GM18520 (cell line): ENCODE data around the gene PRR16.
A peak's percentile ranks its signal among the peaks of the same experiment; 100 is the strongest.
"Not testable (repeated sequence)": the region's sequence is repeated elsewhere in the genome, so short reads cannot be mapped to it uniquely, and the experiment has no call there.

Experiments used
- ATAC-seq: cut with Tn5 transposase; IDR thresholded peaks from one replicate; pipeline ENCODE4 v1.9.1; 2021; ENCODE audit not compliant: unreplicated experiment

The PRR16 gene

DNA sequence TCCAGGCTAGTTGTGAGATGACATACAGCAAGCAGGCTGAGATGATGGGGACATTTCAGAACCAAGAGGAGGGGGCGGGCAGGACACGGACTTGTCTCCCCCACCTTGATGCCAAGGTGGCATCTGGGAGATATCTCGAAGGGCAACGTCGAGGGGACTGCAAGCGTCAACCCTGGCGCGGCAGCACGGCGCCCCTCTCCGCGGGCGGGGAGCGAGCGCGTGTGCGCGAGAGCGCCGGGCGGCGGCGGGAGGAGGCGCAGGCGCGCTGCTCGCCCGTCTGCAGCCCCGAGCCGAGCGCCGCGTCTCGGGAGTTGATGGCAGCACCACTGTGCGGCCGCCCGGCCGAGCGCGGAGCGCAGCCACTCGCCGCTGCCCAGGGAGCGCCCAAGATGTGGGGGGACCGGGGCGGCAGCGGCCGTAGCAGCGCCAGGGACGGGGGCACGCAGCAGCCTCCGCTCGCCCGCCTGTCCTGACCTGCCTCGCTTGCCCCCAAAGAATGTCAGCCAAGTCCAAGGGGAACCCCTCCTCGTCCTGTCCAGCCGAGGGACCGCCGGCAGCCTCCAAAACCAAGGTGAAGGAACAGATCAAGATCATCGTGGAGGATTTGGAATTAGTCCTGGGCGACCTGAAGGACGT lies at the start of gene PRR16:
Gene PRR16, plus strand, starts transcription at position 310 of the 636 bp plus-strand sequence.
- no peak for ATAC-seq

DNA sequence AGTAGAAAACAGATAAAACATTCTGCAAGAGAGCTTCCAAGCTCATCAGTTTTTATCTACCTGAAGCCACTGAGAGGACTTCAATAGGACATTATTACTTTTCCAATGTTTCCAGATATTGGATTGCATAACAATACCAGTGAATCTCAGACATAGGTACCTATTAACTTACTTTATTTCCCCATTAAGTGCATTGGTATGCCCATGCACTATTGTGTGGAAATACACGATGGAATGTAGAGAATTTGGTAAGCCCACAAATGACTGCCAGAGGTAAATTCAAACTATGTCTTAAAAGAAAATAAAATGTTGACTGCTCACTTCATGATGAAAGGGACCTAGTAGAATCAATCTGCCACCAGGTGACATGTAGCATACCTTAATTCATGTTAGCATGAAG lies 48.1 kb upstream of the PRR16 start:
- ATAC-seq, result no peak

DNA sequence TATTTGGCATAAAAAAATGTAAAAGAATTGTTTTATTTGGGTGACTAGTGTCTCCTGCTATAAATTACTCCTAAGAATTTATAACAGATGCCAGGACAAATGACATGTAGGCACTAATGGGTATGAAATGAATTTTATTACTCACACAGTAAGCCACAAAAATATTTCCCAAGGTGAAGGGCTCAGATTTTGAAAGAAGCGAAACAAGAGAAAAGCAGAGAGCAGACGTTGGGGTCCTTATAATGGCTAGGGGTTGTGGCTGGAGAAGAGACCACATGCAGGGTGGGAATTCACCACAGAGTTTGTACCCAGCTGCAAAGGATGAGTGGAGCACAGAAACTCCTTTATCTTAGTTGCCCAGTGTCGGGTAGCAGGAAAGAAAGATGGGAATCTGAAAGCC lies 45.0 kb upstream of the PRR16 start:
- ATAC-seq, result no peak

DNA sequence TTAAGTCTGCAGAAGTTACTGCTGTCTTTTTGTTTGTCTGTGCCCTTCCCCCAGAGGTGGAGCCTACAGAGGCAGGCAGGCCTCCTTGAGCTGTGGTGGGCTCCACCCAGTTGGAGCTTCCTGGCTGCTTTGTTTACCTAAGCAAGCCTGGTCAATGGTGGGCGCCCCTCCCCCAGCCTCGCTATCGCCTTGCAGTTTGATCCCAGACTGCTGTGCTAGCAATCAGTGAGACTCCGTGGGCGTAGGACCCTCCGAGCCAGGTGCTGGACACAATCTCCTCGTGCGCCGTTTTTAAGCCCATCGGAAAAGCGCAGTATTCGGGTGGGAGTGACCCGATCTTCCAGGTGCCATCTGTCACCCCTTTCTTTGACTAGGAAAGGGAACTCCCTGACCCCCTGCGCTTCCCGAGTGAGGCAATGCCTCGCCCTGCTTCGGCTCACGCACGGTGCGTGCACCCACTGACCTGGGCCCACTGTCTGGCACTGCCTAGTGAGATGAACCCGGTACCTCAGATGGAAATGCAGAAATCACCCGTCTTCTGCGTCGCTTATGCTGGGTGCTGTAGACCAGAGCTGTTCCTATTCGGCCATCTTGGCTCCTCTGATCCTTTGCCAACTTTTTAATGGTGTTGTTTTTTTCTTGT lies 37.3 kb upstream of the PRR16 start:
- not testable (repeated sequence) for ATAC-seq

DNA sequence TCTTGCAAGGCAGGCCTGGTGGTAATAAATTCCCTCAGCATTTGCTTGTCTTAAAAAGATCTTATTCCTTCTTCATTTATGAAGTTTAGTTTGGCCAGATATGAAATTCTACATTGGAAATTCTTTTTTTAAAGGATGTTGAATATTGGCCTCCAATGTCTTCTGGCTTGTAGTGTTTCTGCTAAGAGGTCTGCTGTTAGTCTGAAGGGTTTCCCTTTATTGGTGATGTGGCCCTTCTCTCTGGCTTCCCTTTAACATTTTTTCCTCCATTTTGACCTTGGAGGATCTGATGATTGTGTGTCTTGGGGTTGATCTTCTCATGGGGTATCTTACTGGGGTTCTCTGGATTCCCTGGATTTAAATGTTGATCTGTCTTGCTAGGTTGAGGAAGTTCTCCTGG lies 33.5 kb upstream of the PRR16 start:
- no peak for ATAC-seq

DNA sequence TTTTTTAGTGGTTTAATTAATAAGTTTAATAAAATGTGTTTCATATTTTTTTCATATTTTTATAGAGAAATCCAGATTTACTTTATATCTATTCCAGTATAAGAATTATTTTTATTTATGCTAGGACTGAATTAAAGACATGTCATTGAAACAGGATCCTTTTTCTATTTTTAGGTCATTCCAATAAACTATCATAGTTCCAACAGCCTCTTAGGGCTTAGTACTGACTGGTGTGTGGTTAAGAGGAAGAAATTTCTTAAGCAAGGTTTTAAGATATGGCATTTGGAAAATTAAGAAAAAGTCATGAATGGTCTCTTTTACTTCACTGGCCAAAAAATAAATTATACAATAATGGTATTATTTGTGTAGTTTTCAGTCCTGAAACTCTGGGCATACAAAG lies 31.2 kb upstream of the PRR16 start:
- ATAC-seq, result no peak

DNA sequence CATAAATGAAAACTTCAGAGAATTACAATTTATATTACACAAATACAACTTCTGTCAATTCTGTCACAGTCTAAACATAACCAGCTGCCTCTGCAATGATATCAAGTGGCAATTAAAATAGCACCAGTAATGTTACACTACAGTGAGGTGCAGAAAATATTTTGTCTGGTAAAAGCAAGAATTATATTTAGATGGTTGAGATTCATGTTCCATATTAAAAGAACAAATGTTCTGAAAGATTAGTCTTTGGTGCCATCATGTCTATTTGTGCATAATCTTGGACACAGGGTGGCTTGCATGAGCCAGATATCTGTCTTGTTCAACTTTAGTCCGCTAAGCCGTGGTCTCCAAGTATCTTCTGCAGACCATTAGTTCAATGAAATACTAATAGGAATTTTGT lies 29.0 kb upstream of the PRR16 start:
- no peak for ATAC-seq

DNA sequence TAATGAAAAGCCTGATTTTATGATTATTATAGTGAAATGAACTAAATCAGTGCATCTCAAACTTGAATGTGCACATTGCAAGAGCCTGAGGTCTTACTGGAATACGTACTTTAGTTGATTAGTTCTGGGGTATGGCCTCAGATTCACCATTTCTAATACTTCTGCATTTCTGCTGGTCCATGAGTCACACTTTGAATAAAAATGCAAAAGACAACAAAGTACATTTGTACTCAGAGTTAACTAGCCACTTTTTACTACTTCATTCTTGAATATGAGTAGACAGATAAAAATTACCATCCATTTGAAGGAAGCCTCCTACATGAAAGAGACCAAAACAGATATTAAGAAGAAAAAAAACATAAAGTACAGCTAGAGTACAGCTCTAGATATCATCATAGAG lies 27.1 kb upstream of the PRR16 start:
- ATAC-seq, result no peak

DNA sequence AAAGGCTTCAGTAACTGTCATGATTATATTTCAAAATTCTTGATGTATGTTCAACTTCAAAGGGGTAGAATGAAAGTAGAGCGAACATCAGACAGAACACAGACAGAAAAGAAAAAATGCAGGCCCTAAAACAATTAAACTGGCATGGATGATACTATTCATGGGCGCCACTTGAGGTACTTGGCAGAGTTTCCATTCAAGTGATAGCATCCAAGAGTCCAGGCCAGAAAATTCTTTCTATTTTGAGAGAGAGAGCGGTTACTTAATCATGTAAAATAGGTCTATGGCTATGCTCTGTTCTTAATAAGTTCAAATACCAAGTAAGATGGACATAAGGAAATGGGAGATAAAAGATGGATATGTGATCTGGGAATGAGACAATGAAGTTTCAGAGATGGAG lies 21.4 kb upstream of the PRR16 start:
- ATAC-seq, result no peak

DNA sequence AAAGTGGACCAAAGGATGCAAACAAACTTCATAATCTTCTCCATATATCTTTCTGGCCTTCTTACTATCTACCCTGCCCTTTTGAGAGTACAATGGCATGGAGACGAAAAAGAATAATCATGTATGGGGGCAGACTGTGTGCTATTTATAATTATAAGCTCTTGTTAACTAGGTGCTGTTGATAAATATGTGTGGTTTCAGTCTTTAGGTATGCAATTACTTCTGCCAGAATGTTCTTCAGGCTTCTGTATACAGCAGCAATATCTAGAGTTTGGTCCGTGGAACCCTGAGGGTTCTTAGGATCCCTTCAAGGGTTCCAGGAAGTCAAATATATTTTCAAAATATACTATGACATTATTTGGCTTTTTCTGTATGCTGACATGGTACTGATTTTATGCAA lies 20.5 kb upstream of the PRR16 start:
- no peak for ATAC-seq

DNA sequence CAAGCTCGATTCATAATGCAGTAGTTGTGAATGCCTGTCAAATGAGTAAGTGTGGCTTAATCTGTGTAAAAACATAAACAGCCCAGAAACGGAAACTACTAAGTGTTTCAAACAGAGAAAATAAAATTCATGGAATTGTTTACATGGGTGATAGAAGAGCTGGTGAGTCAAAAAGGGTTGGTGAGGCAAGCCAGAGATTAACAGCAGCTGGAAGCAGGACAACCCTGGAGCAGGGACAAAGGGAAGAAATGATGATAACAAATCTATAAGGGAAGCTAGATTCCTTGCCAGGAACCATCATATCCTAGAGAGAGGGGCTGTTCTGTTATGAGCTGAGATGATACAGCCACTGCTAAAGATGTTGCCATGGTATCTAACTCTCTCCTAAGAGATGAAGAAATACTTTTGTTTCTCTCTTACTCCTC lies 18.0 kb upstream of the PRR16 start:
- no peak for ATAC-seq

DNA sequence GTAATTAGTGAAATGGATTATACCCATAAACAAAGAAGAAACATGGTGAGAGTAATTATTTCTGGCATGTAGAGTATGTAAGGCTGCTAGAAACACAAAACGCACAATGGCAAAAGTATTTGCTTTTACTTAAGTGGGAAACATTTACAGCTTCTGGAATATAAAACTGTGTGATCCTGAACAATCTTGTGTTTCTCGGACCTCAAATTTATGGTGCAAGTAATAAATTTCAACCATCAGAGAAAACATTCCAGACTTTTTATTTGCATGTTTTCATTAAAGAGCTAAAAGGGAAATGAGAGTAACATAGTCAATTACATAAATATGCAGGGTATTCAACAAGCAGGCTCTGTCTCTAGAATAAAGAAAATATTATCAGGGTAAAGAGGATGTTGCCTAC lies 17.2 kb upstream of the PRR16 start:
- no peak for ATAC-seq

DNA sequence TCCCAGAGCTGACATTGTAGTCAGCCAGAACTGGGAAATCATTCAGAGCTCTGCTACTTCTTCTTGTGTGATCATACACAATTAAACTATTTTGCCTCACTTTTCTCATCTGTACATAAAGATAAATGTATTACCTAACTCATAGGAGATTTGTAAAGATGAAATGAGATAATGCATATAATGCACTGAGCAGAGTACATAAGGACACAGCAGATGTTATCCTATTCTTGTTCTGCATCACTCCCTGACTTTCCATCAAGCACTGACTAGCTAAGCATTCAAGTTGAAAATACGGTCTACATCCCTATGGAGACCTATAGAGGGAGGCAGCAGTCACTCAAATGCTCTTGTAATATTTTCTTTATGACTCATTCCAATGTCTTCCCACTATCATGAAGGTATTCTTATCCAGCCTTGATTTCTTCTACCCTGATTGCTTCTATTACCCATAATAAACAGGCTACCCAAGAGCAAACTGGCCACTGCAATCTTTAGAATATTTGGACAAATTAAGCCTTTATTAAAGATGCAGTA lies 16.3 kb upstream of the PRR16 start:
- ATAC-seq, result no peak

DNA sequence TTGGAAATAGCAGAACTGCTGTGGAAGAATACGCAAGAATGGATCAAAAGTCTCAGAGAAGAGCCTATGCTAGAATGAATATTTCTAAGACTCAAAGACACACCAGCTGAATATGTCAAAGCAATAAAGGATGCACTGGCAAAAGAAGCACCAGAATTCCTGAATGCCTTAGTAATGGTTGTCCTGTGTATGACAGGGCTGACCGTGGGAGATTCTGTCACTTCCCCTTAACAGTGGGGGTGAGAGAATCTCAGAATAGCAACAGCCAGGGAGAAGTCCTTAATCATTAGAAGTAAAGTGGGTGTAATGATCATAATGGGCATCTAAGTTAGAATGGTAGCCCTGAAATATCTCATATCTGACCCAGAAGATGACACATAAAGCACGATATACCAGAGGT lies 14.6 kb upstream of the PRR16 start:
- ATAC-seq, result no peak

DNA sequence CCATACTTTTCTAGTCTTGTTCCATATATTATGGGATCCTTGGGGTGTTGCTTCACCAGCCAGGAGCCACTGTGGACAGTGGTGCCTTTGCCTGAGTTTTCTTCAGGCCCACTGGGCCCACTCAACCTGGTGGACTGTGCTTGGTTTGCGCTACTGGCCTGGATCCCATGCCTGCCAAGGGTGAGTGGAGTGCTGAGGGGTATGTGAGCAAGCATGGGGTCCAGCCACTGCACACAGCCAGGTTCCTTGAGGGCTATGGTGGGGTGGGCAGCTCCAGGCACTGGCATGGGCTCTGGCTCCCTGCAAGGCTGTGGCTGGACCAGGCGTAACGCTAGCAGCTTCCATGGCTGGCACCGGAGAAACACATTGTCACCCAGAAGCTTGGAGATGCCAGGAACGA lies 13.2 kb upstream of the PRR16 start:
- no peak for ATAC-seq

DNA sequence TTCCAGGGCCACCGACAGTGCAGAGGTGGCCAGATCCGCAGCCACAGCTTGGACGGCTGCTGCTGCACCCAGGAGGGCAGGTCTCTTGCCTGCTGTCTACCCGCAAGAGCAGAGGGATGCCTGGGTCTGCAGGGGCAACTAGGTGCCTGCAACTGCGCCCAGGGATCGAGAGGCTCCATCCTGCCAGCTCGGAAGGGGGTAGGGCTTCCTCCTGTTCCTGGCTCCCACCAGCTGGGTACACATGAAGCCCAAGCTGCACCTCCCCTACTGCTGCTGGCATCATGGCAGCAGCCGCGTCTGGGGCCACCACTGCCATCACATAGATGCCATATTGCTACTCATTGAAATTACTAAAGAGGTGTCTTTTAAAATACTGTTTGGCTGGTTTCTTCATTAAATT lies 12.7 kb upstream of the PRR16 start:
- no peak for ATAC-seq

DNA sequence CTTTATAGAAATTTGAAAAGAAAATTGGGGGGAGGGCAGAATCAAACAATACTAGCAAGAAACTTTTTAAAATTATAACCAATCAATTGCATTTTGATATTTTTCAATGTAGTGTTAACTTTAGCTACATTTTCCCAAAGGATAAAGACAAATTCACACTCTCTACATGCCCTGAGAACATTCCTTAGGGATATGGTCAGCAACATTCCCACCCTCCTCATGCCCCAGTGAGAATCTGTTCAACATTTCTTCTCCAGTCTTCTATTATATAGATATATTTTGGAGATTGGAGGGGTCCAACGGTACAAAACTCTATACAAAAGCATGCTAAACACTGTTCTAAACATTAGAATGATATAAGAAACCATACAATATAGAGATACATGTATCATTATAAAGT lies 11.6 kb upstream of the PRR16 start:
- no peak for ATAC-seq

DNA sequence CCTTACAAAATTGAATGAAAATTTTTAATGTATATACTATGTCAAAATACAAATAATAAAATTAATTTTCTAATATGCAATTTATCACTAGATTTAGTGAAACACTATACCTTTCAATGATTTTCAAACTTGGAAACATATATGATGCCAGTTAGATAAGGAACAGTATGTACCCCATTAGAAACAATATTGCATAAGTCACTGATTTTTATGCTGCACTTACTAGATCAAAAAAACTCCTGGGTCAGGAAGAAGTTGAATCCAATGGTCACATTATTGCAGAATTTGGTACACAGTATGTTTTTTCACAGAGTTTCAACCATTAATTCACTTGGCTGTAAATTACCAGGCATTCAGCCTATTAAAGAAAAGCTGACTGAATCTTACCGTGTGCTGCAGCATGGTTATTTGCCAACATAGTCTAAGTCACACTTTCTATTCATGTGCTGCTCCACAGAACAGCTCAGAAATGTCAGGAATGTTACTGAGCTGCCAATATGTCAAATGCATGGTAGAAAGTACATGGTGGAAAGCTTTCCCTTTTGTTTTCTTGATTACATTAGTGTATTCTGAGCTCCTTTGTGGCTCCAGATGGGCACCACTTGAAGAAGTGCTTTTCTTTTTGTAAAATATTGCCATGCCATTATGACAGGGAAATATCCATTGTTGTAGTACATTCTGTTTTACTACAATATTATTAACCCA lies 9.9 kb upstream of the PRR16 start:
- no peak for ATAC-seq

DNA sequence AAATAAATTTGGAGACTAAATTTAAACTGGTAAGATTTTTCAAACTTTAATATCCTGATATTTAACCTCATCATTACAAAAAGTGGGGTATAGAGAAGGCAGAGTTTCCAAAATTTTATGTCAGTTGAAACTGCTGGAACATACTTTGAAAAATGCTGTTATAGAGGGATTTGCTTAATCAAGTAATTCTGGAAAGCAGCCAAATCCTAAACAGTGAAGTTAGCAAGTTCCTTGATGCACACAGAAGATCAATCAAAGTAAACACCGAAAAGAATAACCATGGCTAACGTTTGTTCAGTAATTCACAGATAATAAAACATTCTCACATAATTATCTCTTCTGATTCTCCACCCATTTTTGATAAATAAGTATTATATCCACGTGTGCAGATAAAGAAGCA lies 8.1 kb upstream of the PRR16 start:
- no peak for ATAC-seq

DNA sequence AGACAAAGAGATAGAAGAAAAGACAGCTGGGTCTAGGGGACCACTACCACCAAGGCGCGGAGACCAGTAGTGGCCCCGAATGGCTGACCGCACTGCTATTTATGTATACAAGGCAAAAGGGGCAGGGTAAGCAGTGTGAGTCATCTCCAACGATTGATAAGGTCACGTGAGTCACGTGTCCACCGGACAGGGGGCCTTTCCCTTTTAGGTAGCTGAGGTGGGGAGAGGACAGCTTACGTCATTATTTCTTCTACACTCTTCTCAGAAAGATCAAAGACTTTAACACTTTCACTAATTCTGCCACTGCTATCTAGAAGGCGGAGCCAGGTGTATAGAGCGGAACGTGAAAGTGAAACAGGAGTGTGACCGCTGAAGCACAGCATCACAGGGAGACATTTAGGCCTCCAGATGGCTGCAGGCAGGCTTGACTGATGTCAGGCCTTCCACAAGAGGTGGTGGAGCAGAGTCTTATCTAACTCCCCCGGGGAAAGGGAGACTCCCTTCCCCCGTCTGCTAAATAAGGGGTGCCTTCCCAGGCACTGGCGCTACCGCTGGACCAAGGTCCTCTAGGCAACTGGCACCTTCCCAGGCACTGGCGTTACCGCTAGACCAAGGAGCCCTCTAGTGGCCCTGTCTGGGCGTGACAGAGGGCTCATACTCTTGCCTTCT lies 6.1 kb upstream of the PRR16 start:
- ATAC-seq, result peak; percentile 91

DNA sequence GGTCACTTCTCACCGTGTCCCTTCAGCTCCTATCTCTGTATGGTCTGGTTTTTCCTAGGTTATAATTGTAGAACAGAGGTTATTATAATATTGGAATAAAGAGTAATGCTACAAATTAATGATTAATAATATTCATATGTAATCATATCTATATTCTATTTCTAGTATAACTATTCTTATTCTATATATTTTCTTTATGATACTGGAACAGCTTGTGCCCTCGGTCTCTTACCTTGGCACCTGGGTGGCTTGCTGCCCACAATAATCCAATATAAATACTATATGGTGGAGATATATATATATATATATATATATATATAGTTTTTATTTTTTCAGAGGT lies 5.6 kb upstream of the PRR16 start:
- ATAC-seq, result not testable (repeated sequence)

DNA sequence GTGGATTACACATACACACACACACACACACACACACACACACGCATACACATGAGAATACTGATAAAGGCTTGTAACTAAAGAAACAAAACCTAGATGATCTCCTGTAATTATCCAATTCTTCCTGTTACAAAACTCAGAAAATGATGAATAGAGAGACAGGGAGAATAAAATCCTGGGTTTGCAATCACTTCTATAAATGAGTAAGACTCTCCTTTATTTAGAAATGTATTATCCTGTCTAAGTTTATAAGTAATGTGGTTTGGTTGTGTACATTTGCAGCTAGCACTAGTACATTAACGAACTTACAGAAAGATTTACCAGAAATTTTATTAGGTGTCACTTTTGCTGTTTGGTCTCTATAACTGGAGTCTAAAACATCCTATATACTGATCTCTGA lies 2.8 kb upstream of the PRR16 start:
- no peak for ATAC-seq
